OCI-LY3 (cell line): Measurements from ENCODE around the gene EHMT1.

Experiments used
- EZH2phosphoT487 ChIP-seq: fragments of 200-600 bp; shearing (Covaris generic); IDR thresholded peaks from 2 replicates; pipeline ENCODE4 v1.6.1; 2018; ENCODE audit warnings: antibody characterized with exemption, mixed run types, low read depth
- TF ChIP-seq, protein P1 (sequence below): fragments of 200-600, 300-600 bp; sonication (generic); IDR thresholded peaks from 2 replicates; pipeline ENCODE4 v1.5.1; 2014; ENCODE audit warnings: antibody characterized with exemption, low read length, low read depth

DNA sequence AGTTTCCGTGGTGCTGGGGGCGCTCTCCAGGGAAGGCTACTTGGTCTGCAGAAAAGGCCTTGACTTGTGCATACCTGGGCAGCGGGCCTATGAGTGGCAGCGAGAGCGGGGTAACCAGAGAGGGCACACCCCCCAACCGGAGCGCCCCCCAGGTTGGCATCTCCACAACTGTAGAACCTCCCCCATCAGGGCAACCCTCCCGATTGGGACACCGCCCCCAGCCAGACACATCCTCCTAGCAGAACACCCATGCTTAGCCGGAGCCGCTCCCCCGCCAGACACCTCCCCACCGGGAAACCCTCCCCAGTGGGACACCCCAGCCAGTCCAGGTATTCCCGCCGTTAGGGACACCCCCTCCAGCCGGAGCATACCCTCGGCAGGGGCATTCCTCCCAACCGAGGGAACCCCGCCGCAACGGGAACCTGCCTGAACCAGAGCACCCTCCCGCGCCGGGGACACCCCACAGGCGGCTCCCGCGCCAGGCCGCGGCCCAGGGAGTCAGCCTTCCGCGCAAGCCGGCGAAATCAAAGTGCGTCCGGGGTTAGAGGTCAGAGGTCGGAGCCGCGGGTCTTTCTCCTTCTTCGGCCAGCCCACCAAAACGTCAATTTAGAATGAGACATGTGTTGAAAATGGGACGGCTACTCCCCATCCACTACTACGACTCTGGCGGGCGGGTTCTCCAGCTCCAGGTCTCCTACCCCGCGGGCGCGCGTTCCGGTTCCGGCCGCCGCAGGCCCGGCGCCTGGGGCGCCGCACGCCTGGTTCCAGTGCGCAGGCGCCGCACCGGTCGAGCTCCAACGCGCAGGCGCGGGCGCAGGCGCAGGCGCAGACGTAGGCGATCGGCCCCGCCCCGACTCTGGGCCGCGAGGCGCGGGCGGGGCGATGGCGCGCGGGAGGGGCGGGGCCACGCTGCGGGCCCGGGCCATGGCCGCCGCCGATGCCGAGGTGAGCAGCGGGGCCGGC lies at the start of gene EHMT1:
- TF ChIP-seq, protein P1, sequence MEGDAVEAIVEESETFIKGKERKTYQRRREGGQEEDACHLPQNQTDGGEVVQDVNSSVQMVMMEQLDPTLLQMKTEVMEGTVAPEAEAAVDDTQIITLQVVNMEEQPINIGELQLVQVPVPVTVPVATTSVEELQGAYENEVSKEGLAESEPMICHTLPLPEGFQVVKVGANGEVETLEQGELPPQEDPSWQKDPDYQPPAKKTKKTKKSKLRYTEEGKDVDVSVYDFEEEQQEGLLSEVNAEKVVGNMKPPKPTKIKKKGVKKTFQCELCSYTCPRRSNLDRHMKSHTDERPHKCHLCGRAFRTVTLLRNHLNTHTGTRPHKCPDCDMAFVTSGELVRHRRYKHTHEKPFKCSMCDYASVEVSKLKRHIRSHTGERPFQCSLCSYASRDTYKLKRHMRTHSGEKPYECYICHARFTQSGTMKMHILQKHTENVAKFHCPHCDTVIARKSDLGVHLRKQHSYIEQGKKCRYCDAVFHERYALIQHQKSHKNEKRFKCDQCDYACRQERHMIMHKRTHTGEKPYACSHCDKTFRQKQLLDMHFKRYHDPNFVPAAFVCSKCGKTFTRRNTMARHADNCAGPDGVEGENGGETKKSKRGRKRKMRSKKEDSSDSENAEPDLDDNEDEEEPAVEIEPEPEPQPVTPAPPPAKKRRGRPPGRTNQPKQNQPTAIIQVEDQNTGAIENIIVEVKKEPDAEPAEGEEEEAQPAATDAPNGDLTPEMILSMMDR: no peak
- no peak for TF ChIP-seq EZH2phosphoT487
